ENCODE measurements around the gene PTPN21.
"Not testable (repeated sequence)": the region's sequence is repeated elsewhere in the genome, so short reads cannot be mapped to it uniquely, and the experiment has no call there.

The PTPN21 gene

DNA sequence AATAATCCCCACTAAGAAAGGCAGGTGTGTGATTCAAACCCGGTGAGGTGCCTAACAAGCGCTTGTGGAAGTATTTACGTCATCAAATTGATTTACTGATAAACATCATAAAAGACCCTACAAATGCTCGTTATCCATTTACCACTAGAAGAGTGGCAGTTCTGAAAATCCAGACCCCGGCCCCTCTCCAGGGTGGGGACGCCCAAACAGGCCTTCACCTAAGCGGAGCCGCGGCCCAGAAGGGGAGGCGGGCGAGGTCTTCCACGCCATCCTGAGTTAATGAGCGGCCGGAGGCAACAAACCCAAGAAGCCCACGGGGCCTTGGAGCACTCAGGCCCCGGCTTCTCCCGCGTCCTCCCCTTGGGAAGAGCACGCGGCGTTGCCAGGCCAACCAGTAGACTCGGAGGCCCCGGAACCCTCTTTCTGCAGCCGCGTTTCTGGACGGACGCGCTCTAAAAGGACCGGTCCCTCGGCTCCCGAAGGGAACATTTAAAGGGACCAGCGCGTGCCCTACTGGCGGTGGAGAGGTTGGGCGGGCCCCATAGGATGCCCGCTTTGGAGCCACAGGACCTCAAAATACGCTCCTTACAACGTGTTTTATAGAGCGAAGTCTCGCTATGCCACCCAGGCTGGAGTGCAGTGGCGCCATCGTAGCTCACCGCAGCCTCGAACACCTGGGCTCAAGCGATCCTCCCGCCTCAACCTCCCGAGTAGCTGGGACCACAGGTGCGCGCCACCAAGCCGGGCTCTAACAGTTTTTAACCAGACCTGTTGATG is 3.5 kb downstream of the PTPN21 start:
- peak; percentile 85 for DNase-seq

DNA sequence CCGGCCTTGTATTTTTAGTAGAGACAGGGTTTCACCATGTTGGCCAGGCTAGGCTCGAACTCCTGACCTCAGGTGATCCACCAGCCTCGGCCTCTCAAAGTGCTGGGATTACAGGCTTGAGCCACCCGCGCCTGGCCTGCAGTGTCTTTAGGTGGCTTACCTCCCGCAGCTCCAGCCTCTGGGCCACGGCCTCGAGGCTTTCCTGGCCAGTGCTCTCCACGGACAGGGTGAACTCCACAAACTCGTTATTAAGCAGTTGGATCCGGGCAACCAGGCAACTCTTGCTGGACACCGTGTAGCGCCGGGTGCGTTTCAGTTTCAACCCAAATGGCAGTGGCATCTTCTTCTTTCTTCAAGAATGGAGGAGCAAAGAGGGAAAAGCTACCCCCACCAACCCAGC is 4.7 kb downstream of the PTPN21 start:
- no peak for DNase-seq

DNA sequence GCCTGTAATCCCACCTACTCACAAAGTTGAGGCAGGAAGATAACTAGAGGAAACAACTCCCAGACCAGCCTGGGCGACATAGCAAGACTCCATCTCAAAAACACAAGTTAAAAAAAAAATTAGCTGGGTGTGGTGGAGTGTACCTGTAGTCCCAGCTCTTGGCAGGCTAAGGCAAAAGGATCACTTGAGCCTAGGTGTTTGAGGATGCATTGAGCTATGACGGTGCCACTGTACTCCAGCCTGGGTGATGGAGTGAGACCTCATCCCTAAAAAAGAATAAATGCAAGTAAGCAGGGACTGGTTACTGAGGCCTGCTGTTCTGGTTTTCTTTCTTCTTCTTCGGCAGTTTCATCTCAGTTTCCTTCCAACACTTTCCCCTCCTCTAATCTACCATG is 7.4 kb downstream of the PTPN21 start:
- no peak for DNase-seq

DNA sequence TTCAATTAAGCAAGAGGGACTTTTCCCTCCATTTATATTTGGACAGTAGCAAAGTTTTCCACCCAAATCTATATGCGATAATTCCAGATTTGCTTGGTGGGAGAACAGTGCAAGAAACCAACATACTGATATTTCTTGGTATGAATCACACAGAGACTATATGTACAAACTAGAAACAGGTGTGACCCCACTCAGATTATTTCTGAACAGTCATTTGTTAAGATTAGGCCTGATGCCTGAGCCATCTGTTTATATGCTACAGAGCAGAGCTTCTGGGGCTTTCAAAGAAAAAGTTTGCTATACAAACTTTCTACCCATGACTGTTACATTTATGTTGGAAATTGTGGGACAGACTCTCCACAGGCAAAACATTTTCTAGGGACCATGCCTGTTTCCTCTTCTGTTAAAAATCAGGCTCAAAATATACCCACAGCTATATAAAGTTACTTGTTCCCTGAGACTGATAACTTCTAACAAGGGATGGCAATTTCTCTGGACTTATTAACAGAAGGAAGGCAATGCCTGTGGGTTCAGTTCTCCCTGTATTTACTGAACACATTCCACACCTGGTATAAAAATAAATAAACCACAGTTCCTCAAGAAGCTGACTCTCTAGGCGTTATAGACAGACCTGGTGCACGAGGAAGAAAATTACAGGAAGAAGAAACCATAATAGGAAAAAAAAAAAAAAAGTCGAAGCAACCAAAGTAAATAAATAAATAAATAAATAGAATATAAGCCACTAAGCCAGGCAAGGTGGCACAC is 8.0 kb downstream of the PTPN21 start:
- no peak for DNase-seq

DNA sequence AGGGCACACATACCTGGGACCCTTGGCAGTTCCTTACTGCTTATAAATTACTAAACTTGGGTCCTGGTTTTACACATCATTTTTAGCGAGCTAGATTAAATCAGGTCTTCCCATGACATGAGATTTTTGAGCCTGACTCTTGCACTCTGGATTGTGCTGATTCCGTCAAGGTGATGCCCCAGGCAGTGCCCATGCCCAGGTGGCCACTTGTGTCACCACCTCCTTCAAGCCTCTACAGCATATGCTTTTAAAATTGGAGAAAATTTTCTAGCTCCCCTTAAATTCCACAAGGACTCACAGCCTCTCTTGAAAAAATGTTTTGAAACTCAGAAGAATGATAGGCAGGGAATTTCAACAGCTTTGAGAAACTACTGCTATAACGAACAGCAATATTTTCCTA is 9.6 kb downstream of the PTPN21 start:
- no peak for DNase-seq

DNA sequence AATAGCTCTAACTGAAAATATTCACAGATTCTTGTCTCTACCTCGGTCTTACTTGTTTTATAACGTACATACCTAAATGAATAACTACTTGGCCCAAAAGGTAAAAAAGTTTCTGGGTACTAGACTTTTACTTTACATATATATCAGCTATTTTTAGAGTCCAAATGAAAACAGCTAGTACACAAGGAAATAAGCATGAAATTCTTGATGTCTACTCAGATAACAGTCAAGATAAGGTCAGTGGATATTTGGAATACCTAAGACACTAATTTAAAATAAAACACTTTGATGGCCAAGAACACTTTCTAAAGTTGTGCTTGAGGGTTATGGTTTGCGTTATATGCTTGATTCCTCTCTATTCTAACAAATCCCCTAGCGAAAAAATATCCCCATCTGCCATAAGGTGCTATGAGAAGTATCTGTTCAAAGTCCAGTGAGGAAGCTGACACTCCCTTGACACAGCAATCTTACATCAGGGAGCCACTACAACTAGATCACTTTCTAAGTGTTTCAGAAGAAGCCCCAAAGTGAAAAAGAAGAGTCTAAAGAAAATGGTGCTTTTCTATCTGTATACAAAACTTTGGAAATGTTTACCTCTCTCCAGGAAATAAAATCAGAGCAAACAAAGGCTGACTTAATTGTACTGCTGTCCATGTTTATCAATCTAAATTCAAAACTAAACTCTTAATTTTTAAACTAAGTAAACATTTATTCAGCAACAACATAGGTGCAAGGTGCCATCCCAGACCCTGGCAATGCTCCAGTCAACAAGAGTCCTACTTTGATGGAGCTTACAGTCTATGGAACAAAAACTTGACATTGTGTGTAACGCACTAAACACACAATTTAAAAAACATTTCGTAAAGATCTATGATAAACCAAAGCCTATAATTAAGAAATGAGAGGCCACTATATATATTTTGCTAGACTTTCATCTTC is 11.7 kb downstream of the PTPN21 start:
- no peak for DNase-seq

DNA sequence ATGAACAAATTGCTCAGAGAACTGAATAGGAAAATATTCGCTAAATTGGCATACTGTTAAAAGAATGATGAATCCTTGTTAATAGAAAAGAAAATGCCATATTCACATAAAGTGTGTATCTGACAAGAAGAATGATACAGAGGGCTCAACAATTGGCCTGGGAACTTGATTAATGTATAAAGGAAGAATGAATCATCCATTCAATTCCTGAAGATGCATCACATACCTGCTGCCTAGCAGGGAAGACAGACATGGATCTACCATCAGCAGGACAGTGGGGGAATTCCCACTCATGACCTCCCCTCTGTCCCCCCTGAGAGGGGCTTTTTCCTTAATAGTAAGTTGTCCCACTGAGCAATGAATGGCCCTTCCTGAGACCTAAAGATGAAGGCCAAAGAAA is 13.5 kb downstream of the PTPN21 start:
- DNase-seq: no peak

DNA sequence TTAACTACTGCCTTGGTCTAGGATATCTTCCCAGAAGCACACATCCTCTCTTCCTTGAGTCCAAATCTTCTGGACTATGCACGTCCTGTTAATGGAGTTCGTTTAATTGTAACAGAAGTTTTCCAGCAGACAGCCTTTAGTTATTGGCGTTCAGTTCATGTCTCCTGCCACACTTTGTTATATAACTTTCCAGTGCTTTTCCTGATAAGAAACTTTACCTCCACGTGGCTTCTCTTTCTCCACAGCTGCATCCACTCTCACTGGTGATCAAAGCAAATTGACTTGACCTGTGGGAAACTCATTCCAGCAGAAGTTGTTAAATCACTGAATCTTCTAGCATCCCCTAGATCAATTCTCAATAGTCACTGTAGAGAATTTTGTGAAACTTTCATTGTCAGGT is 19.0 kb downstream of the PTPN21 start:
- no peak for DNase-seq

DNA sequence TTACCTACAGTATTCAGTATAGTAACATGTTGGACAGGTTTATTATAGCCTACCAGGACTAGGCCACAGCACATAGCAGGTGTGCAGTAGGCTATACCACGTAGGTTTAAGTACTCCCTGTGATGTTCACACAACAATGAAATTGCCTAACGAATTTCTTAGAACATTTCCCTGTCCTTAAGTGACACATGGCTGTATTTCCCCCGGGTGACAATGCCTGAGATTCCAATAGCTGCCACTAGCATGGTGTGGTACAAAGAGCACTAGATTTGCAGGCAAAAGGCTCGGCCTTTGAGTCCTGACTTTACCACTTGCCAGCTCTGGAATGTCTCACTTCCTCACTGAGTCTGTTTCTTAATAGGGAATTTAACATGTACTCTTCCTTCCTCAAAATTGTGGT is 19.7 kb downstream of the PTPN21 start:
- no peak for DNase-seq

DNA sequence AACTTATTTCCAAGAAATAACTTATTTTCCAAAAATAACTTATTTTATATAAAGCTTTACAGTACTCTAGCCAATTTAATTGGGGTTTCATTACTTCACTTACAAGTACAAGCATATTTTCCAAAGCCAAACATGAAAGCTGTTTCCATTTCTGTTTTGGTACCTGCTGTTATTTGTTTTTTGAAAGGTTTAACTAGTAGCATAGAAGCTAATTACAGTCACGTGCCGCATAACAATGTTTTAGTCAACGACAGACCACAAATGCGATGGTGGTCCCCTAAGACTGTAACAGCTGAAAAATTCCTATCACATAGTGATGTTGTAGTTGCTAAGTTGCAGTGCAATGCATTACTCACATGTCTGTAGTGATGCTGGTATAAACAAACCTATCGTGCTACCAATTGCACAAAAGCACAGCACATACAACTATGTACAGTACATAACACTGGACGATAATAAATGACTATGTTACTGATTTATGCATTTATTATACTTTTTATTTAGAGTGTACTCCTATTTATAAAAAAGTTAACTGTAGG is 21.7 kb downstream of the PTPN21 start:
- no peak for DNase-seq

DNA sequence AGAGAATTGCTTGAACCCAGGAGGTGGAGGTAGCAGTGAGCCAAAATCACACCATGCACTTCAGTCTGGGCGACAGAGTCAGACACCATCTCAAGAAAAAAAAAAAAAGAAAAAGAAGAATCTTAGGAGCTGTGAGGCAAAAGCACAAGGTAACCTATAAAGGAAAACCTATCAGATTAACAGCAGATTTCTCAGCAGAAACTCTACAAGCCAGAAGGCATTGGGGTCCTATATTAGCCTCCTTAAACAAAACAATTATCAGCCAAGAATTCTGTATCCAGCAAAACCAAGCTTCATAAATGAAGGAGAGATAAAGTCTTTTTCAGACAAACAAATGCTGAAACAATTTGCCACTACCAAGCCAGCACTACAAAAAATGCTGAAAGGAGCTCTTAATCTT is 24.9 kb downstream of the PTPN21 start:
- DNase-seq: not testable (repeated sequence)

DNA sequence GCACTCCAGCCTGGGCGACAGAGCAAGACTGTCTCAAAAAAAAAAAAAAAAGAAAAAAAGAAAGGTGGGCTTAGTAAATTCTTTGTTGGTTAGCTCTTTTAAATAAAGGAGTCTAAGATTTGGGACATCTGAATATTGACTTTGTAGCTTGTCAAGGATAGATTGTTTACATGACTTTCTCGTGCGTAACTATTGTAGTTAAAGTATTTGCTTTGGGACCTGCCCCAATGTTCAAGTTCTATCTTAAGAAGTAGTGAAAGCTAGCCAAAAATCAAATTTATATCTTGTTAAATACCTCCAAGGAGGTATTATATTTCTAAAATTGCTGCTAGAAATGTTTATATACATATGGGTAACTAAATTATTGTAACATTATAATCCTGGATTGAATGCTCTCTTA is 32.4 kb downstream of the PTPN21 start:
- no peak for DNase-seq

DNA sequence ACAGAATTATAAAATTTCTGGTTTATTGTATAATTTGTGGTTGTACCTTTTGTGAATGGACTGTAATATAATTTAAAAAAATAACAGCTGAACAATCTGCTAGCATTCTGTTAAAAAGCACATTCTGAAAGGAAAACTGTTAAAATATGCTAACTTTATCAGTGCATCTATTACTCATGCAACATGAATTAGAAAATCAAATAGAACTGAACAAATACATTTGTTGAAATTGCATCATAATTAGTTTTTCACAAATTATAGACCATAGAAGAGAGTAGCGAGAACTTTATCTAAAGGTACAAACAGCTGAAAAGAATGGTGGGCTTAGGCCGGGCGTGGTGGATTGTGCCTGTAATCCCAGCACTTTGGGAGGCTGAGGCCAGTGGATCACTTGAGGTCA is 33.0 kb downstream of the PTPN21 start:
- no peak for DNase-seq

DNA sequence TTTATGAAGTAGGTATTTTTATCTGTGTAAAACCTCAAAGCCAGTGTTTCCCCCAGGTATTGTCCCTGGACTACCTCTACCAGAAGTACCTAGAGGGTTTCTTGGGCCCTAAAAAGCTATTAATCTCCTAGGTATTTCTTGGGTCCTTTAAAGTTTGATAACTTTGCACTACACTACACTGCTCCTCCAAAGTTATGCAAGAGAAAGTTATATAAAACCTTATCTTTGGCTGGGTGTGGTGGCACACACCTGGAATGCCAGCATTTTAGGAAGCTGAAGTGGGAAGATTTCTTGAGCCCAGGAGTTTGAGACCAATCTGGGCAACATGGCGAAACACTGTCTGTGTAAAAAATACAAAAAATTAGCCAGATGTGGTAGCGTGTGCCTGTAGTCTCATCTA is 34.9 kb downstream of the PTPN21 start:
- no peak for DNase-seq

DNA sequence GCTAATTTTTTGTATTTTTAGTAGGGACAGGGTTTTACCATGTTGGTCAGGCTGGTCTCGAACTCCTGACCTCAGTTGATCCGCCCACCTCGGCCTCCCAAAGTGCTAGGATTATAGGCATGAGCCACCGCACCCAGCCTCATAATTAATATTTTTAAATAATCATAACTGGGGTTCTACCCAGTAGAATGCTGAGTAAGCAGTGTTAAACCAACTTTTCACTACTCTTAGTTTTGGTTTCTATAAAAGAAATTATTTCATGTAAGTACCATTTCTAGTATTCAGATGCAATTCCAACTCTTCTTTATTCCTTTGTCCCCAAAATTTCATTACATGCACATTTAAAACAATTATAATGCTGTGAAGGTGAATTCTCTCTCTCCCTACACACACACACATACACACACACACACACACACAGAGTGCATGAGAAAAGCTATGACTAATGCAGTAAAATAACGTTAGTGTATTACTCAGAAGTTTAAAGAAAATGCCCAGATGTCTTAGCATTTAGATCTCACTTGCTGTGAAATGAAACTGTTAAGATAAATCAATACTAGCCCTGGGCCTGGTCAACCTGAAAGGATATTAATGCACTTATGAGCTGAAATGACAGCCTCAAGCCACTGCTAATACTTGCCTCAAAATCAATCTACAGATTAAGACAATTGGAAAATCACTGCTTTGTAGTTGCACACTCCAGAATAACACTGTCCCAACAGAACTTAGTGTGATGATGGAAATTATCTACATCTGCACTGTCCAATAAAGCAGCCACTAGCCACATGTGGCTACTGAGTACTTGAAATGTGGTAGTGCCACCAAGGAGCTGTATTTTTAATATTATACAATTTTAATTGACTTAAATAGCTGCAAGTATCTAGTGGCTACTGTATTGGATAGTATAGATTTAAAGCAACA is 36.0 kb downstream of the PTPN21 start:
- DNase-seq: no peak

DNA sequence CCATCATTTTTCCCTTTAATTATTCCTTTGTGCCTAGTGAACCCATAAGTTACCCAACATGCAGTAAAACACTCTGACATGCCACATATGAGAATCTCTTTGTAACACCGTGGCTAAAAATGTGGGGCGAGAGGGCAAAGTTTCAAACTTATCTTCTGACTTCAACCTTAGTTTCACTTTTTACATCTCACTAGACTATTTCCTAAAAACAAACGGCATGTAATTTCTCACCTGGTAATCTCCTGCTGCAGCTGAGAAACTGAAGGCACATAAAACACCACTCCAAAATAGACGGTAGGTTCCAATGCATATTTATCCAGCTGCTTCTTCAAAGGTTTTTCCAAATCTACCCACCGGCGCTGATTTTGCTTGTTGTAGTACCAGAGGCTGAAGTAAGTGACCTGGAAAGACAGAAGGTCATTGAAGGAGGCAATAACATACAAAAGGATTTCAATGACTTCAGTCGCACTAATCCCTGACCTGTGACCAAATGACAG is 37.9 kb downstream of the PTPN21 start:
- peak; percentile 84 for DNase-seq

DNA sequence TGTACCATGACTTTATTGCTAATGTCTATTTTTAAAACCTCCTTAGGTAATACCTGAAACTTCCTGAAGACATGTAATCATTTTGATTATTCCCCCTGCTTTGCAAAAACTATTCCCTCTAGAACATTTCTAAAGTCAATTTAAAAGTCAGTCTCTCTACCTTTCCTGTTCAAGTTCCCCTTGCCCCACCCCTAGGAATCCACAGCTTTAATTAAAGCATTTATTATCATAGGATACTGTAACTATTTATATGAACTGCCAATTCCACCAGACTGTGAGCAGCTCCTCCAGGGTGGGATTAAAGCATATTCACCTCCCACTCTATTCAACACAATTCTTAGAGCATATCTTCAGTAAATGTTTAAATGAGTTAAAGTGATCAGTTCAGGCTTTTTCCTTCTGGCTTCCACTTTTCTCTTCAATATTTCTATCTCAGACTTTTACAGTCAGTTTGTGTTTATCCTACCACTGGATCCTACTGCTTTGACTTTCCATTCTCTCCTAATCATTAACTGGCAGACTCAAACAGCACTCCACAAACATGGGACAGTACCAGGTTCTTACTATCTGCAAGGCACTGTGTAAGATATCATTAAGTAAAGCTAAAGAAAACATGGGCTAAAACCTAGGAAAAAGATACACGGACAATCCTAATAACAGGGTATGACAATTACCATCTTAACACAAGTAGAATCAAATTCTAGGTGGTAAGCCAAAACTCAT is 39.1 kb downstream of the PTPN21 start:
- DNase-seq: no peak

DNA sequence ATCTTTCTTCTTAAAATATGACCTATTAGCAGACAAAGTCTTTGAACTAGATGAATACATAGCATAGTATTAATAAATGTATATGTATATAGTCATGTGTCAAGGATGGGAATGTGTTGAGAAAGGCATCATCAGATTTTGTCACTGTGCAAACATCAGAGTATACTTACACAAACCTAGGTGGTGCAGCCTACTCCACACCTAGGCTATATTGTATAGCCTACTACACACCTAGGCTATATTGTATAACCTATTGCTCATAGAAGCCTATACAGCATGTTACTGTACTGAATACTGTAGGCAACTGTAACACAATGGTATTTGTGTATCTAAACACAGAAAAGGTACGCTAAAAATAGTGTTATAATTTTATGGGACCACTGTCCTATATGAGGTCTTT is 47.6 kb downstream of the PTPN21 start:
- DNase-seq: no peak

DNA sequence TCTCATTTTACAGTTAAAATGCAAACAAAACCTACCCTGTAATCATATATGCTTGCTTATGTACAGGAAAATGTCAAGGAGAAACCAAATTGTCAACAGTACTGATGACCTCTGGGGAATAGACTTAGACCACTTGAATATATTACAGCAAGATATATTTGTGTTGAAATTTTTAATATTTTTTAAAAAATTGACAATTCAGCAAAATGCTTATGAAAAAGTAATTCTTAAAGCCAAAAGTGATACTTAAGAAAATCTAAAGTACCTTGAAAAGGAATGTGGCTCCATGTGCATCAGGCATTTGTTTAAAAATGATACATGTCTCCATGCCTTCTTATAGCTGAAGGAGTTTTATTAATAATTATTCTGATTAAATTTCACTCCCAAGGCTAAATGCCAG is 49.2 kb downstream of the PTPN21 start:
- no peak for DNase-seq

DNA sequence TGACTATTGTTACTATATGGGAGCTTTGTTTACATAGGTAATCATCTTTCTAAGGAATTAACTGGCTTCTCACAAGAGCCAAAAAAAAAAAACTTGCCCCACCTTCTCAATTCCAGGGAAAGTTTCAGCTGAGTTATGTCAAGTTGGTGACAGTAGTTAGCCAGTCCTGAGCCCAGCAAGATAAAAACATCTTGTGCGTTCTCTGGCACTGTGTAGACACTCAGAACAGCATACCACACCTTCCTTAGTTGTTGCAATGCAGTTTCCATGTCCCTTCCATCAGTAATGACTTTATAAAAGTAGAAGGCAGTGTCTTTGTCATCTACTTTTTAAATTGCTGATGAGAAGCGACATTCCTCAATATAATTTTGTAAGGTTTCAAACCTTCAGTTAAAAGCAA is 50.2 kb downstream of the PTPN21 start:
- DNase-seq: no peak

DNA sequence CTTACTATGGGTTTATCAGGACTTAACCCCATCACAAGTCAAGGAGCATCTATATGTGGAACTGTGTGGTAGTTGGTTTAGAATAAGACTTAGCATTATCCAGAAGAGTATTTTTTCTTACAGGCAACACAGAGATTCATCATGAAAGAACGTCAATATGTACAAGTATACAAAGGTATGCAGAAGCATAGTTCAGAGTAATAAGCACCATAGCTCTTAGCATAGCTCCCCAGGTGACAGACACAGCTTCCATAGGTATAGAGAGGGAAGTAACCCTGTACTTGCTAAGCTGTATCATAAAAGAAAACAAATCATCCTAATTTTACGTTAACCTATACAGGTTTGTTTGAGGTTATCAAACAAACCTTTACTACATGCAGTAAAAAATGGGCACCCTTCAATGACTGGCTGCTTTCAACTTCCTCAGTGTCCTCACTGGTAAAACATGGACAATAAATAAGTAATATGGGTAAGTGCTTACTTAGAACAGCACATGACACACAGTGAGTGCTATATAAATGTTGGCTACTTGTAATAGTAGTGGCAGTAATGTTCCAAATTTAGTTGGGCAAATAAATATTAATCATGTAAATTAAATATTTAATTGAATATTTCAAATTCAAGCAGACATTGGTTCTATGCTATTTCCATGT is 50.9 kb downstream of the PTPN21 start:
- DNase-seq: no peak
